ENCODE measurements around the gene RPP30. TPM values are rescaled to one million over a fixed set of nuclear protein-coding genes. Genes with fewer than 3 reads are reported as not detected.

RPP30 gene
- total and polyA plus RNA-seq, 9 of the 15 experiments (the other 6 are each of a cell fraction or from before 2014, with no cell fraction given), result 37.3 to 170 (median 69.1) TPM

DNA sequence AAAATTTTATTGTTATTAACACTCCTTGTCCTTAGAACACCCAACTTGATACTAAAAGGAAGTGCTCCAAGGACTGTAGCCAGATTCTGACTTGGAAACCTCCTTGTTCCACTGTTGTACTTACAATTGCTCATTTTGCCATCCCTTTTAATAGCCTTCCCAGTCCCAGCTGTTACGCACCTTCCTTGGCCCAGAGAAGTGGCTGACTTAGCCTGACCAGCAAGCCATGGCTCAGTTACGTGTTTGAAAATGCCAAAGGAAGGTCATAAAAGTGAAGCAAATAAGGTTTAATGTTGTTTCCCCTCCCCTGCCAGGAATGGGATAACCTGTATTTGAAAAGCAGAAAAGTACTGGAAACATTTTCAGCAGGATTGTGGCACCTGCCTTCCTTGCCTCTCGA lies 52.8 kb downstream of the RPP30 start (continued):
- no peak for TF ChIP-seq KAT7 (CRISPR knock-in tag; IDR thresholded peaks at IDR 0.05; ENCODE audit: borderline replicate concordance)
- TF ChIP-seq KLF10 (CRISPR knock-in tag; IDR thresholded peaks at IDR 0.05), result no peak
- TF ChIP-seq, protein P1, sequence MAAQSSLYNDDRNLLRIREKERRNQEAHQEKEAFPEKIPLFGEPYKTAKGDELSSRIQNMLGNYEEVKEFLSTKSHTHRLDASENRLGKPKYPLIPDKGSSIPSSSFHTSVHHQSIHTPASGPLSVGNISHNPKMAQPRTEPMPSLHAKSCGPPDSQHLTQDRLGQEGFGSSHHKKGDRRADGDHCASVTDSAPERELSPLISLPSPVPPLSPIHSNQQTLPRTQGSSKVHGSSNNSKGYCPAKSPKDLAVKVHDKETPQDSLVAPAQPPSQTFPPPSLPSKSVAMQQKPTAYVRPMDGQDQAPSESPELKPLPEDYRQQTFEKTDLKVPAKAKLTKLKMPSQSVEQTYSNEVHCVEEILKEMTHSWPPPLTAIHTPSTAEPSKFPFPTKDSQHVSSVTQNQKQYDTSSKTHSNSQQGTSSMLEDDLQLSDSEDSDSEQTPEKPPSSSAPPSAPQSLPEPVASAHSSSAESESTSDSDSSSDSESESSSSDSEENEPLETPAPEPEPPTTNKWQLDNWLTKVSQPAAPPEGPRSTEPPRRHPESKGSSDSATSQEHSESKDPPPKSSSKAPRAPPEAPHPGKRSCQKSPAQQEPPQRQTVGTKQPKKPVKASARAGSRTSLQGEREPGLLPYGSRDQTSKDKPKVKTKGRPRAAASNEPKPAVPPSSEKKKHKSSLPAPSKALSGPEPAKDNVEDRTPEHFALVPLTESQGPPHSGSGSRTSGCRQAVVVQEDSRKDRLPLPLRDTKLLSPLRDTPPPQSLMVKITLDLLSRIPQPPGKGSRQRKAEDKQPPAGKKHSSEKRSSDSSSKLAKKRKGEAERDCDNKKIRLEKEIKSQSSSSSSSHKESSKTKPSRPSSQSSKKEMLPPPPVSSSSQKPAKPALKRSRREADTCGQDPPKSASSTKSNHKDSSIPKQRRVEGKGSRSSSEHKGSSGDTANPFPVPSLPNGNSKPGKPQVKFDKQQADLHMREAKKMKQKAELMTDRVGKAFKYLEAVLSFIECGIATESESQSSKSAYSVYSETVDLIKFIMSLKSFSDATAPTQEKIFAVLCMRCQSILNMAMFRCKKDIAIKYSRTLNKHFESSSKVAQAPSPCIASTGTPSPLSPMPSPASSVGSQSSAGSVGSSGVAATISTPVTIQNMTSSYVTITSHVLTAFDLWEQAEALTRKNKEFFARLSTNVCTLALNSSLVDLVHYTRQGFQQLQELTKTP (IDR thresholded peaks at IDR 0.05; ENCODE audit: low read depth in 1 of 2, partially characterized antibody in 2 of 2), result no peak
- TF ChIP-seq ZSCAN32 (CRISPR knock-in tag; IDR thresholded peaks at IDR 0.05), result no peak
- TF ChIP-seq, protein P2, sequence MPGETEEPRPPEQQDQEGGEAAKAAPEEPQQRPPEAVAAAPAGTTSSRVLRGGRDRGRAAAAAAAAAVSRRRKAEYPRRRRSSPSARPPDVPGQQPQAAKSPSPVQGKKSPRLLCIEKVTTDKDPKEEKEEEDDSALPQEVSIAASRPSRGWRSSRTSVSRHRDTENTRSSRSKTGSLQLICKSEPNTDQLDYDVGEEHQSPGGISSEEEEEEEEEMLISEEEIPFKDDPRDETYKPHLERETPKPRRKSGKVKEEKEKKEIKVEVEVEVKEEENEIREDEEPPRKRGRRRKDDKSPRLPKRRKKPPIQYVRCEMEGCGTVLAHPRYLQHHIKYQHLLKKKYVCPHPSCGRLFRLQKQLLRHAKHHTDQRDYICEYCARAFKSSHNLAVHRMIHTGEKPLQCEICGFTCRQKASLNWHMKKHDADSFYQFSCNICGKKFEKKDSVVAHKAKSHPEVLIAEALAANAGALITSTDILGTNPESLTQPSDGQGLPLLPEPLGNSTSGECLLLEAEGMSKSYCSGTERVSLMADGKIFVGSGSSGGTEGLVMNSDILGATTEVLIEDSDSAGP (CRISPR knock-in tag; IDR thresholded peaks at IDR 0.05), result no peak
- TF ChIP-seq, protein P3, sequence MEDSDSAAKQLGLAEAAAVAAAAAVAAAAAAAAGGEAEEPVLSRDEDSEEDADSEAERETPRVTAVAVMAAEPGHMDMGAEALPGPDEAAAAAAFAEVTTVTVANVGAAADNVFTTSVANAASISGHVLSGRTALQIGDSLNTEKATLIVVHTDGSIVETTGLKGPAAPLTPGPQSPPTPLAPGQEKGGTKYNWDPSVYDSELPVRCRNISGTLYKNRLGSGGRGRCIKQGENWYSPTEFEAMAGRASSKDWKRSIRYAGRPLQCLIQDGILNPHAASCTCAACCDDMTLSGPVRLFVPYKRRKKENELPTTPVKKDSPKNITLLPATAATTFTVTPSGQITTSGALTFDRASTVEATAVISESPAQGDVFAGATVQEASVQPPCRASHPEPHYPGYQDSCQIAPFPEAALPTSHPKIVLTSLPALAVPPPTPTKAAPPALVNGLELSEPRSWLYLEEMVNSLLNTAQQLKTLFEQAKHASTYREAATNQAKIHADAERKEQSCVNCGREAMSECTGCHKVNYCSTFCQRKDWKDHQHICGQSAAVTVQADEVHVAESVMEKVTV (CRISPR knock-in tag; IDR thresholded peaks at IDR 0.05), result no peak
- no peak for TF ChIP-seq GATAD2A (IDR thresholded peaks at IDR 0.05)
- TF ChIP-seq FOXM1 (IDR thresholded peaks at IDR 0.05; ENCODE audit: low read depth), result no peak
- TF ChIP-seq FOXM1 (CRISPR knock-in tag; IDR thresholded peaks at IDR 0.05; ENCODE audit: low read depth), result no peak
- TF ChIP-seq SETDB1 (IDR thresholded peaks at IDR 0.05; ENCODE audit: low read length), result no peak
- no peak for TF ChIP-seq RBM15 (IDR thresholded peaks at IDR 0.05; ENCODE audit: insufficient read depth, low read length)
- no peak for TF ChIP-seq NR4A1 (CRISPR knock-in tag; IDR thresholded peaks at IDR 0.05)
- TF ChIP-seq NR4A1 (tag; IDR thresholded peaks at IDR 0.05), result no peak

All from K562 (cell line).